Stimulated activated CD8-positive, alpha-beta memory T cell treated with anti-CD3 and anti-CD28 coated beads, Interleukin-12 subunit alpha, Interleukin-12 subunit beta, amount 100 ng/mL, for 24 hours (primary cell): ENCODE measurements around the gene ALOXE3.

Experiments used
- DNase-seq: peaks from one replicate; pipeline ENCODE4 v3.0.0-alpha.2; 2020; ENCODE audit errors: extremely low read depth

ALOXE3 gene

DNA sequence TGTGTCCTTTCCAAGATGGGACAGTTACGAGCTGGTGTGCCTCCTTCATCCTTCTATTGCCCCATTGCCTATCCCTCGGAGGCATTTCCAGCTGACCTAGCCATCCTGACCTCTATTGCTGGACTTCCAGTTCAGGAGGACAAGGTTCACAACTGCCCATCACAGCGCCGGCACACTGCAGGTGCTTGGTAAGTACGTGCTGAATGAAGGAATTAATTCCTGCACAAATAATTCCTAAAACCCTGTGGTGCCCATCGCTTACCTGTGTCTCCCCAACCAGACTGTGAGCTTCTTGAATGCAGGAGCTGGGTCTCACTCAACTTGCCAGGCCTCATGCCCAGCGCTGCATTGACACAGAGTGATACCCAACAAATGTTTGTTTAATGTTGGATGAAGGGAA is 66.5 kb downstream of the ALOXE3 start:
- DNase-seq = no peak

DNA sequence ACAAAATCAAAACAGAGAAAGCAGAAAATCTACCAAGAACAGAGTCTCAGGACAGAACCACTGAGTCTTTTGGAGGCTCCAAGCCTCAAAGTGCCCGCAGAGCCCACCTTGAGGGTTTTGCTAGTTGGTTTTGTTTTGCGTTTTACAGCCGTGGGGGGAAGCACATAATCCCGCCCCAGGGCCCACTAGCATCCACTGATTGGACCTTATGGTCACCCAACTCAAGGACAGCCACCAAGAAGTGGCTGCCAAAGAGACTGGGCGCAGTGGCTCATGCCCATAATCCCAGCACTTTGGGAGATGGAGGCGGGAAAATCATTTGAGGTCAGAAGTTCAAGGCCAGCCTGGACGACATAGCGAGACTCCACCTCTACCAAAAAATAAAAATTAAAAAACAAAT is 69.6 kb downstream of the ALOXE3 start:
- no peak for DNase-seq

DNA sequence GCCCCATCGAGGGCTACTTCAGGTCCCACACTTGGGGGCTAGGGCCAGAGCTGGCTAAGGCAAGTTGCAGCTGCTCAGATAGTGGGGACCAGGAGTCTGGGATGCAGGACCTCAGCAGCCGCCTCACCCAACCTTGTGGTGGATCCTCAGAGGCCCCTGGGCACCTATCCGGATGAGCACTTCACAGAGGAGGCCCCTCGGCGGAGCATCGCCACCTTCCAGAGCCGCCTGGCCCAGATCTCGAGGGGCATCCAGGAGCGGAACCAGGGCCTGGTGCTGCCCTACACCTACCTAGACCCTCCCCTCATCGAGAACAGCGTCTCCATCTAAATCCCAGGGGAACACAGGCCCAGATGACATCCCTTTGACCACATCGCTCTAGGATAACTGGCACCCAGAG is 70.1 kb downstream of the ALOXE3 start:
- DNase-seq = no peak

DNA sequence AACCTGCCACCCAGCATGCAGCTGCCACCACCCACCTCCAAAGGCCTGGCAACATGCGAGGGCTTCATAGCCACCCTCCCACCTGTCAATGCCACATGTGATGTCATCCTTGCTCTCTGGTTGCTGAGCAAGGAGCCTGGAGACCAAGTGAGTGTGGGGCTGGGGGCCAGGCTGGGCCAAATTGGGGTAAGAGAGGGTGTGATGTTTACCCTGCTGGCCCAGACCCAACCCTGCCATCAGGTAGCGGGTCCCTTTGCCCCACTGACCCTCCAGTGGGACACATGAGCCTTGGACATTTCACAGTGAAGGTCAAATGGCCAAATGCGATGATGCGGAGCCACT is 70.6 kb downstream of the ALOXE3 start:
- no peak for DNase-seq

DNA sequence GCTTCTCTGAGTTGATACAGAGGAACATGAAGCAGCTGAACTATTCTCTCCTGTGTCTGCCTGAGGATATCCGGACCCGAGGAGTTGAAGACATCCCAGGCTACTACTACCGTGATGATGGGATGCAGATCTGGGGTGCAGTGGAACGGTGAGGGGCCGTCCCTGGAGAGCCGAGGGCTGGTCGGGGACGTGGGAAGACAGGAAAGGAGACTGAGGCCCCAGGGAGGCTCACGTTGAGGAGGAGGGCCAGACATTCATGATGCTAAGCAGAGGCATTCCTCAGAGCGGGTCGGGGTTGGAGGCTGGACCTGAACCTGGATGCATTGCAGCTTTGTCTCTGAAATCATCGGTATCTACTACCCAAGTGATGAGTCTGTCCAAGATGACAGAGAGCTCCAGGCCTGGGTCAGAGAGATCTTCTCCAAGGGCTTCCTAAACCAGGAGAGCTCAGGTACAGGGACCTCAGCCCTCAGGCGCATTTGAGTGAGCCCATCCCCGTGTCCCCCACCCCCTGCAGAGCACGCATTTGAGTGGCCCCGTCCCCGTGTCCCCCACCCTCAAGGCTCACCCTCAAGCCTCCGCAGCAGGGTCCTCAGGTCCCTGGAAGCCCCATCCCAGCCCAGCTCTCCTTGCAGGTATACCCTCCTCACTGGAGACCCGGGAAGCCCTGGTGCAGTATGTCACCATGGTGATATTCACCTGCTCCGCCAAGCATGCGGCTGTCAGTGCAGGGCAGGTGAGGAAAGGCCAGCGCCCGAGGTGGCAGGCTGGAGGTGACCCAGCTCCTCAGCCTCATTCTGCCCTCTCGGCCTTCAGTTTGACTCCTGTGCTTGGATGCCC is 71.2 kb downstream of the ALOXE3 start:
- DNase-seq = no peak

DNA sequence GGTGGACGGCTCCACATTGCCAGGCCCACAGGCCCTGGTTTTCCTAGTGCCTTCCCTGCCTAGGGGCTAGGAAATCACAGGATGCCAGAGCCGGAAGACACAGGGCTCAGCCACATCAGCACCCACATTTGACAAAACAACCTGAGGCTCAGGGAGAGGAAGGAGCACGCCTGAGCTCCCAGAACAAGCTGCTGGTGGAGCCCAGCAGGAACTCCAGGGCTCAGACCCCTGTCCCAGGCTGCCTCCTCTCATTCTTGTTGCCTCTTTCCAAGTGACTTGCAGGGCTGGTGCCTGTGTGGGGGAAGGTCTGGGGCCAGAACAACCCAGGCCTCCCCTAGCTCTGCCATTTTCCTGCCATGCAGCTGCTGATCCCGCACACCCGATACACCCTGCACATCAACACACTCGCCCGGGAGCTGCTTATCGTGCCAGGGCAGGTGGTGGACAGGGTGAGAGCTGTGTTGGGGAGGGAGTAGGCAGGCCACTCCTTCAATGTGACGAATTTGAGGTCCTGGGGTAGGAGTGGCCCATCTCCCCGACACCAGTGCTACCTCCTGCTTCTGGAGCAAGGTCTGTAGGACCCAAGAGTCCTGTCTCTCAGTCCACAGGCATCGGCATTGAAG is 71.9 kb downstream of the ALOXE3 start:
- DNase-seq = no peak
